GM18511 (cell line): ENCODE data around the gene EGFR.

Experiments
- ATAC-seq: cut with Tn5 transposase; IDR thresholded peaks from one replicate; pipeline ENCODE4 v1.9.1; 2021; ENCODE audit warnings: mild to moderate bottlenecking, moderate library complexity; ENCODE audit not compliant: unreplicated experiment

The EGFR gene

GRCh38 chr7:55099821-55100543 lies 81.2 kb downstream of the EGFR start:
- no peak for ATAC-seq

GRCh38 chr7:55100544-55101327 lies 81.9 kb downstream of the EGFR start:
- no peak for ATAC-seq

- no peak for ATAC-seq
Observed at GRCh38 chr7:55101359-55101758, 82.5 kb downstream of the EGFR start.

GRCh38 chr7:55104123-55104522 lies 85.3 kb downstream of the EGFR start:
- ATAC-seq: no peak

- ATAC-seq: no peak
Observed at GRCh38 chr7:55104712-55105433, 86.1 kb downstream of the EGFR start.

- ATAC-seq: no peak
Observed at GRCh38 chr7:55105952-55106351, 87.1 kb downstream of the EGFR start.

GRCh38 chr7:55107946-55108345 lies 89.1 kb downstream of the EGFR start:
- no peak for ATAC-seq

- ATAC-seq: no peak
Observed at GRCh38 chr7:55108401-55108800, 89.6 kb downstream of the EGFR start.

- ATAC-seq: no peak
Observed at GRCh38 chr7:55108818-55109217, 90.0 kb downstream of the EGFR start.

GRCh38 chr7:55109404-55110167 lies 90.8 kb downstream of the EGFR start:
- ATAC-seq: no peak

GRCh38 chr7:55110282-55110992 lies 91.6 kb downstream of the EGFR start:
- no peak for ATAC-seq

GRCh38 chr7:55110993-55111361 lies 92.2 kb downstream of the EGFR start:
- ATAC-seq: peak; percentile 70

- ATAC-seq: no peak
Observed at GRCh38 chr7:55112056-55112455, 93.2 kb downstream of the EGFR start.

- no peak for ATAC-seq
Observed at GRCh38 chr7:55113760-55114540, 95.1 kb downstream of the EGFR start.

- no peak for ATAC-seq
Observed at GRCh38 chr7:55117286-55117685, 98.5 kb downstream of the EGFR start.

GRCh38 chr7:55118426-55118825 lies 99.6 kb downstream of the EGFR start:
- no peak for ATAC-seq

GRCh38 chr7:55119571-55119970 lies 100.8 kb downstream of the EGFR start:
- no peak for ATAC-seq

- ATAC-seq: no peak
Observed at GRCh38 chr7:55120074-55120473, 101.3 kb downstream of the EGFR start.

GRCh38 chr7:55120501-55121198 lies 101.8 kb downstream of the EGFR start:
- no peak for ATAC-seq
